Lung microvascular endothelial cell (primary cell): ENCODE measurements around the gene FOXD1. TPM values are rescaled to one million over a fixed set of nuclear protein-coding genes. Genes with fewer than 3 reads are reported as not detected.
"Not testable (repeated sequence)": the region's sequence is repeated elsewhere in the genome, so short reads cannot be mapped to it uniquely, and the experiment has no call there.

Source experiments
- DNase-seq, 2 donors: peaks; one replicate each; pipeline versions ENCODE4 v3.0.0 to v3.0.0-alpha.2; 2010; ENCODE audit warnings: low read depth in 2 of 2
- total RNA-seq: library from RNA; depleted of rRNA; stranded (reverse); fragments of >200 nt; gene quantifications from 2 replicates; pipeline ENCODE4 v1.2.1, GENCODE V29; 2014

The FOXD1 gene
- 0.22 TPM in 1 of 2 replicates, not detected in the other for total RNA-seq

GRCh38 chr5:73448463-73449136 lies at the start of gene FOXD1:
Gene FOXD1 (minus strand): TSS chr5:73448777. CDS start chr5:73448362, 415 bp downstream.
- DNase-seq = peak; percentile 65 to 80

GRCh38 chr5:73497497-73498056 lies 49.0 kb upstream of the FOXD1 start:
- no peak for DNase-seq

- peak; percentile 21 to 30 for DNase-seq
These were observed 48.4 kb upstream of the FOXD1 start for GRCh38 chr5:73496984-73497457.

GRCh38 chr5:73495772-73496335 lies 47.3 kb upstream of the FOXD1 start:
- DNase-seq = no peak

GRCh38 chr5:73494721-73495120 lies 46.1 kb upstream of the FOXD1 start:
- DNase-seq = peak; percentile 14 to 73

- DNase-seq = no peak
These were observed 44.8 kb upstream of the FOXD1 start for GRCh38 chr5:73493421-73493820.

GRCh38 chr5:73491155-73491554 lies 42.6 kb upstream of the FOXD1 start:
- no peak for DNase-seq

GRCh38 chr5:73490088-73490487 lies 41.5 kb upstream of the FOXD1 start:
- no peak for DNase-seq

GRCh38 chr5:73488806-73489205 lies 40.2 kb upstream of the FOXD1 start:
- DNase-seq = no peak

- DNase-seq = no peak
These were observed 39.2 kb upstream of the FOXD1 start for GRCh38 chr5:73487815-73488214.

- DNase-seq = not testable (repeated sequence)
These were observed 38.7 kb upstream of the FOXD1 start for GRCh38 chr5:73487257-73487656.

- no peak for DNase-seq
These were observed 37.7 kb upstream of the FOXD1 start for GRCh38 chr5:73486119-73486899.

- DNase-seq = no peak
These were observed 37.1 kb upstream of the FOXD1 start for GRCh38 chr5:73485715-73486114.

- no peak for DNase-seq
These were observed 35.9 kb upstream of the FOXD1 start for GRCh38 chr5:73484511-73484910.

GRCh38 chr5:73483676-73484075 lies 35.1 kb upstream of the FOXD1 start:
- no peak for DNase-seq

- DNase-seq = no peak
These were observed 34.0 kb upstream of the FOXD1 start for GRCh38 chr5:73482383-73483136.

- no peak for DNase-seq
These were observed 31.9 kb upstream of the FOXD1 start for GRCh38 chr5:73480500-73480899.

GRCh38 chr5:73472116-73472515 lies 23.5 kb upstream of the FOXD1 start:
- DNase-seq = no peak

GRCh38 chr5:73471654-73472053 lies 23.1 kb upstream of the FOXD1 start:
- no peak for DNase-seq

- DNase-seq = no peak
These were observed 21.3 kb upstream of the FOXD1 start for GRCh38 chr5:73469878-73470277.

GRCh38 chr5:73468638-73469037 lies 20.1 kb upstream of the FOXD1 start:
- DNase-seq = not testable (repeated sequence)
